Colon (tissue), 2 donors: ENCODE data around the gene SNX5.

Experiments
- FAIRE-seq: peaks from 2 replicates; lab custom pipeline; 2012; peaks lifted over from hg19 to GRCh38; lab: Jason Lieb, UNC
- donor health status: control.
- donor health status: control.

Gene SNX5

DNA sequence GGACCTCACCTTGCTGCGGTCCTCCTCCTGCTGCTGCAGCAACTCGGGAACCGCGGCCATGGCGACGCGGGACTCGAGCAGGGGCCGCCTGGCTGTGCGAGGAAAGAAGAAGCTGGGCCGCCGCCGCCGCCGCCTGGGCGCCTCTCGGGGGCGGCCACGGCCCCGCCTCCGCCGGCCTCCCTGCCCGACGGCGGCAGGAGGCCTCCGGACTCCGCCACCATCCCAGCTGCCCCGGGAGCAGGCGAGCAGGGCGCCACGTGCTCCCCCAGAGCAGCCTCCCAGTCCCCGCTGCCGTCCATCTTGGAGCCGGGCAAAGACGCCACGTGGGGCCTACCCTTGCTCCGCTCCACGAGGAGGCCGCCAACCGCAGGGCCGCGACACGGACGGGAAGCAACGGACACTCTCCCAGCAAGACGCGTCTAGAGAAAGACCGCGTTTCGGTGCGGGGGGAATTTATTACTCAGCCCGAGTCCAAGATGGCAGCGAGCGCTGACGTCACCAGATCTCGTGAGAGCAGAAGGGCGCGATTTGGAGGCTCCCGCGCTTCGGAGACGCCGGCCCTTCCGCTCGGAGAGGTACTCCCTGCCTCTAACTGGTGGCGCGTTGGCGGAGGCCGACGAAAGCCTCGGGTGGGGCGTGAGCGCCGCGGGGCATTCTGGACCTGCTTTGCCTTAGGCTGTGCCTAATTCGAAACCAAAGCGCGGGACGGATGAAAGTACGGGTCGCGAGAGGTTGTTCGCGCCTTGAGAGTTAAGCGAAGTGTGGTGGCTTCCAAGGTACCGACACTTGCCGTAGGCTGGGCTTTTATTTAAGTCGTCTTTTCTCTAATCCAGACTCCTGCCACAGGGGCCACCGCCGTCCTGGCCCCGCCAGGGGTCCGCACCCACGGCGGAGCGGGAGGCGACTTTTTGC lies at the start of gene SNX5, which contains the start of gene MGME1:
TSS of gene SNX5 (minus strand) at position 429 of the 912 bp plus-strand sequence. CDS start at position 60, 369 bp downstream.
TSS of gene MGME1 (plus strand) at position 653 of the 912 bp plus-strand sequence. CDS start 842 bp downstream, outside the sequence.
- no peak for FAIRE-seq

DNA sequence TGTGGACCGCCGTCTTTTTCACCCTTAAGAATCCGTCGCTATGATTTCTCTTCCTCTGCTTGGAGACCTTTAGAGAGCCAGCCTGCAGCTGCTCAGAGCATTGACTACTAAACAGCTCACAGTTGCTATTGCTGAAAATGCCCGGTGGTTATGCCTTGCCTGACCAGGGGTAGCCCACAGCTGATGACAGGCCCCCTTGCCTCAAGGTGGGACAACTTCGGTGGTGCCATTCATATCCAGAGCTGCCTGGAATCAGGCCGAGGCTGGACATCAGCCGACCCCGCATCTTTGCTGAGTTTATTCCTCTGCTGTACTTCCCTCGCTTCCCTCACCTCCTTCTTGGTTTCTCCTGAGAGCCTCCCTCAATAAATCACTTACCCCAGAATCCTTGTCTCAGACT lies 49.5 kb upstream of the SNX5 start:
- FAIRE-seq: no peak

DNA sequence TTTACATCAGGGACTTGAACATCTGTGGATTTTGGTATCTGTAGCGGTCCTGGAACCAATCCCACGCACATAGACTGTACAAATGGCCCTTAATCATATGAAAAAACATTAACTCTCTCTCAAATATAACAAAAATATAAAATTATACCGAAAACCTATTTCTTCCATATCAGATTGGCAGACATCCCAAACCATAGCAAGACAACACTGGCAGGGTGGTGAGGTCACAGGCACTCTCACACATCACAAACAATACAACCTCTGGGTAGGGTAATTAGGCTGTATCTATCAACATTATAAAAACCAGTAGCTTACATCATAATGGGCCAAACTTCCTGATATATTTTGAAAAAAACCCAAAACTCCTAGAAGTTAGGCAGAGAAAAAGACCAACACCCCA lies 48.2 kb upstream of the SNX5 start:
- FAIRE-seq: no peak

DNA sequence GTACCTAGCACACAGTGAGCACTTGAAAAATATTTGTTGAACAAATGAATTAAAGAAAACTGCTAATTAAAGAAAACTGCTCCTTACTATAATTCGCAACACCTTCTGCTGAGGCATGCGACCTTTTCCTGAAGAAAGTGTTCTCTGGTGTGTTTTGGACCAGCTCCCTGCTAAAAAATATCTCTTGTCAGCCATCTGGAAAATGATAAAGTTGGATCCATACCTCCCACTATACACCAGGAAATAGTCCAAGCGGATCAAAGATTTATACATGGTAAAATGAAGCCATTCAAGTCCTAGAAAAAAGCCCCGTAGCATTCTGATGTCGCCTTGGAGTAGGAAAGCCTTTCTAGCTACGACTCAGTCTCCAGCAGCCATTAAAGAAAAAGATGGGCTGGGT lies 45.8 kb upstream of the SNX5 start:
- FAIRE-seq: no peak

DNA sequence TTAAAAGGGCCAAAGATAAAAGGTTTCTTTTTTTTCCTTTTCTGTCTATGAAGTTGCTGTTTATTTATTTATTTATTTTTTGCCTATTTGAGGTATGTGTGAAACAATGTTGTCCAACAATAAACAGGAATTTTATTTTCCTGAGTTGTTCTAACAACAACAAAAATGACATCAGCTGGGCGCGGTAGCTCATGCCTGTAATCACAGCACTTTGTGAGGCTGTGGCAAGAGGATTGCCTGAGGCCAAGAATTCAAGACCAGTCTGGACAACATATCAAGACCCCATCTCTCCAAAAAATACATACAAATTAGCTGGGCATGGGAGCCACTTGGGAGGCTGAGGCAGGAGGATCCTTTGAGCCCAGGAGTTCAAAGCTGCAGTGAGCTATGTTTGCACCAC lies 44.3 kb upstream of the SNX5 start:
- FAIRE-seq: no peak

DNA sequence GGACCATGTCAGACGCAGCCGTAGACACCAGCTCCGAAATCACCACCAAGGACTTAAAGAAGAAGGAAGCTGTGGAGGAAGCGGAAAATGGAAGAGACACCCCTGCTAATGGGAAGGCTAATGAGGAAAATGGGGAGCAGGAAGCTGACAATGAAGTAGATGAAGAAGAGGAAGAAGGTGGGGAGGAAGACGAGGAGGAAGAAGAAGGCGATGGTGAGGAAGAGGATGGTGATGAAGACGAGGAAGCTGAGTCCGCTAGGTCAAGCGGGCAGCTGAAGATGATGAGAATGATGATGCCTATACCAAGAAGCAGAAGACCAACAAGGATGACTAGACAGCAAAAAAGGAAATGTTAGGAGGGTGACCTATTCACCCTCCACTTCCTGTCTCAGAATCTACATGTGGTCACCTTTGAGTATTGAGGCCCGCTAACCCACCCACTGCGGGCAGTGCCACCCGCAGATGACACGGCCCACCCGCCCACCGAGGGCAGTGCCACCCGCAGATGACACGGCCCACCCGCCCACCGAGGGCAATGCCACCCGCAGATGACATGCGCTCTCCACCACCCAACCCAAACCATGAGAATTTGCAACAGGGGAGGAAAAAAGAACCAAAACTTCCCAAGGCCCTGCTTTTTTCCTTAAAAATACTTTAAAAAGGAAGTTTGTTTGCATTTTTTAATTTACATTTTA lies 43.5 kb upstream of the SNX5 start:
- no peak for FAIRE-seq

DNA sequence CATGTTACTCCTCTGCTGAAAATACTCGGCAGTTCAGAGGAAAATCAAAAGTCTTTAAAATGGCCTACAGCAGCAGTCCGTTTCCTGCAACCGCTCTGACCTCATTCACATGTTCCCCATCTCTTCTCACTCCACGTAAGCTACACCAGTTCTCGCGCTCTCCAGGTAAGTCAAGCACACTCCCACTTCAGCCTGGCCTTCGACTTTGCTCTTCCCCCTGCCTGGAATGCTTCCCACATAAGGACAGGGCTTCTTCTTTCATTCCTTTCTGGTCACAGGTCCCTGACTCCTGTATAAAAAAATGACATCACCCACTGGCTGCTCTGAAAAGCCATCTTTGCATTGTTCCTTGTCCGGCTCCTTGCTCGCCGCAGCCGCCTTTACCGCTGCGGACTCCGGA lies 42.9 kb upstream of the SNX5 start:
- no peak for FAIRE-seq

DNA sequence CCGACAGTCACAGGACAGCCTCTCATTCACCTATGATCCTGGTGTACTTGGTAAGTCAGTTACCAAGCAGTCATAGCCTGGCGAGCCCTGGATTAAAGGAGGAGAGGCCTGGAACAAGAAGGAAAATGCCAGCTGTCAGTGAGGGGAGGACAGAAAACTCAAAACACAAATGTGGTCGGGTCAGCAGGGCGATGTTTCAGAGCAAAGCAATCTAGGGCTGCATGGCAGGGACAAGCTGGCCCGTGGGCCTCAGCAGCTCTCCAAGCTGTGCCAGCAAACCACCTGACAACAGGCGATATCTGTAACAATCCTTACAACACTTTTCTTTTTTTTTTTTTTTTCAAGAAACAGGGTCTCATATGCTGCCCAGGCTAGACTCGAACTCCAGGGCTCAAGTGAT lies 40.5 kb upstream of the SNX5 start:
- no peak for FAIRE-seq

DNA sequence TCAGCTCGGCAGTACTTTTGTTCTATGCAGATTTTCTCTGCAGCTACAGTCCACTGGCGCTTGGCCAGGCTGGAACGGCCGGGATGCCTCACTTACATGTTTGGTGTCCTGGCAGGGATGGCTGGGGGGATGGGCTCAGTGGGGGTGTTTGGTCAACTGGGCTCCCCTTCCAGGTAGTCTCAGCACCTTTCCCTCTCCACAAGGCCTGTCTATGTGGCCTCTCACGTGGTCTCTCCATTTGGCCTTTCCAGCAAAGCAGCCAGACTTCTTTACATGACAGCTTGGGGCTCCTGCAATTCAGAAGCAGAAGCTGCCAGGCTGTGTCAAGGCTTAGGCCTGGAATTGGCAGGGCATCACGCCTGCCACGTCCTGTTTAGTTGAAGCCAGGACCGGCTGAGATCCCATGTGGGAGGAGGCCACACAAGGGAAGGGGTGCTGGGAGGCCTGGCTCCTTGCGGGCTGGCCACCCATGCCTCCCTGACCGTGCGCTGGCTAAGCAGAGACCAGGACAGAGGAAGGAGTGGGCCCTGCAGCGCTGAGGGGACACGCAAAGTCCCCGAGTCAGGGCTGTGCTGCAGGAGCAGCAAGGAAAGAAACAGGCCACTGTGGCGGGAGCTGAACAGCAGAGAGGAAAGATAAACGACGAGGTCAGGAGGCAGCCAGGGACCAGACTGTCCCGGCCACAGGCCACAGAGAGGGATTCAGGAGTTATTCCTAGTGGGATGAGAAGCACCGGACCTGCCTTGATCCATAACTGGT lies 39.1 kb upstream of the SNX5 start:
- FAIRE-seq: no peak

DNA sequence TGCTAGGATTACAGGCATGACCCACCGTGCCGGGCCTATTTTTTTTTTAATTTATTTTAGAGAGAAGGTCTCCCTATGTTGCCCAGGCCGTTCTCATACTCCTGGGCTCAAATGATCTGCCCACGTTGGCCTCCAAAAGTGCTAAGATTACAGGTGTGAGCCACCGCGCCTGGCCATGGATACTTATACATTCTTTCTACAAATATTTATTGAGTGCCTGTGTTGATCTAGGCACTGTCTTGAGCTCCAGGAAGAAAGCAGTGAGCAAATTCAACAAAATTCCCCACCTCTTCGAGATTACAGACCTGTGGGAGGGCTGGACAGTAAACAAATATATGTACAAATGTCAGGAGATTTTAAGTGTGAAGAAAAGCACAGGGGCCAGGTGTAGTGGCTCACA lies 38.1 kb upstream of the SNX5 start:
- no peak for FAIRE-seq

DNA sequence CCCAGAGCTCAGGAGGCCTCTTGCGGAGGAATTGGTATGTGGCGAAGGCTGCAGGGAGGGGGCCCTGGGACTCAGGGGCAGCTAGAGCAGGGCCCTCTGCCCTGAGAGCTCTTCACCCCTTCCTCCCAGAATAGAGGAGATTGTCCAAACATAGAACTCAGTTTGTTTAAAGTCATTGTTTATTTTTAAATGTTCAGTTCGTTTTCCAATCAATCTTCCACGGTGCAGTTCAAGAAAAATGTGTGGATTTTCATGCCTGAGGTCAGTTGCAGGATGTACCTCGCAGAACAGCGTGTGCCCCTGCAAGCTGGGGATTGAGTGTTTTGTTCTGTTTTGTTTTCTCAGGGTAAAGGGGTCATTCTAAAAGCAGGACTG lies 37.4 kb upstream of the SNX5 start:
- no peak for FAIRE-seq

DNA sequence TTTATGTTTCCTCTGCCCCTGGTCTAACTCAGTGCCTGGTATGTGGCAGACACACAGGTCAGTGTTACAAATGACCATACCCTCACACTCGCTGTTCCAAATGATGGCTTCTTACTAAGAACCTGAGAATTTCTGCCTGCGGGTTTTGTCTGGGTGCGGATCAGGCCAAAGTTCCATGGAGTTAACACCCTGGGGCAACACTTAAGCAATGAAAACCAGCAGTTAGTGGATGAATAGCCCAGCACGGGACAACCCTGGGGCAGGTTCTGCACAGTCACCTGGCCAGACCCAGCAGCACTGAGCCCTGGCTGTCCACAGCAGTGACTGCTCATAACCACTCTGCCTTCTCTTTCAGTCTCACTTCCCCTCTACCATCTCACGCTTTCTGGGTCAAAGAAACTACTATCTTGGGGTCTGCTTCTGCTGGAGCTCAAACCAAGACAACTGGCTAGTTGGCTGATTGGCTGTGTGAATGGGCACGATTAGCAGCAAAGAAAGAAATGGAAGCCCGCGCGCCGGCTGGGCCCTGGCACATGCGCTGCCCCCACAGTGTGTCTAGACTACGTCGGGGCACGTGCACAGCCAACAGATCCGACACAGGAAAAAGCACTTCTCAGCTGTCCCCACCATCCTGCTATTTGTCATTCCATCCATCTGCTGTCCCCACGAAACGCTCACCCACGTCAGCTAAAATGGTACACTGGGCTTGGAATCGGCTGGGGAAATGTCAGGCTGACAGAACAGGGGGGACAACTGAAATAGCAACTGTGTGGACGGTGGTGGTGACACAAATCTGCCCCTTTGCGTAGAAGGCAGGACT lies 36.8 kb upstream of the SNX5 start:
- FAIRE-seq: no peak

DNA sequence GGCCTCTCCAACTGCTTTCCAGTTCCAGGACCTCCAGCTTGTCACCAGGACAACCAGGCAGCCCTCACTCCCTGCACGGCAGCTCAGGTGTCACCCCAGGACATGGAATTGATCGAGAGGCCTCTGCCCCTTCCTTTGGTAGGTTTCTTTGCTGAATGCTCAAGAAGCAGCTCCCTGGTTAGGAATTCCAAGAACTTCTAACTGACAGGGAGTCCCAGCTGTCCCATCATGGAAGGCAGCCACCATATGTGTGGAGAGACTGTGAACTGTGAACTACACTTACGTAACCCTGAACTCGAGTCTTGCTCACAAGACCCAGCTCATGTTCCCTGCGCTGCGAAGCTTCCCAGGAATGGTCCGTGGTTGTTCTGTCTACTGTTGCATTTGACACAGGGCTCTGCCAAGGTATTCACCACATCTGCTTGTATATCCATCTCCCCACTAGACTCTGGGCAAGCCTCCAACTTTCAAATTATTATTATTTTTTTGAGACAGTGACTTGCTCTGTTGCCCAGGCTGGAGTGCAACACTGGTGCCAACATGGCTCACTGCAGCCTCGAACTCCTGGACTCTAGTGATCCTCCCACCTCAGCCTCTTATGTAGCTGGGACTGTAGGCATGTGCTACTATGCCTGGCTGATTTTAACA lies 35.9 kb upstream of the SNX5 start:
- no peak for FAIRE-seq

DNA sequence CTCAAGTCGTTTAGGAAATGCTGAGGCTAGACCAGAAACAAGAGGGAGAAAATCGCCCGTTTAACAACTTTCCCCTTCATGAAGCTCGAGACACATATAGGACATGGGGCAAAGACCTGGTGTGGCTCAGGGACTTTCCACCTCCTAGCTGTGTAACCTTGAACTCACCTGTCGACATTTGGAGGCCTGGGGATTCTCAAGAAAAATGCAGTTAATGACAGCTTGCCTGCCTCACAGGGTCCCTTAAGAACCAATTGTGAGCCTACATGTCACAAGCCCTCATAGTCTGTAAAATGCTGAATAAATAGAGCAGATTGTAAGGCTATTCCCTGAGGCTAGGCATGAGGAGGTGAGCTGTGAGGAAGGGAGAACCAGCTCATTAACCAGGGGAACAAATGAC lies 35.3 kb upstream of the SNX5 start:
- FAIRE-seq: no peak

DNA sequence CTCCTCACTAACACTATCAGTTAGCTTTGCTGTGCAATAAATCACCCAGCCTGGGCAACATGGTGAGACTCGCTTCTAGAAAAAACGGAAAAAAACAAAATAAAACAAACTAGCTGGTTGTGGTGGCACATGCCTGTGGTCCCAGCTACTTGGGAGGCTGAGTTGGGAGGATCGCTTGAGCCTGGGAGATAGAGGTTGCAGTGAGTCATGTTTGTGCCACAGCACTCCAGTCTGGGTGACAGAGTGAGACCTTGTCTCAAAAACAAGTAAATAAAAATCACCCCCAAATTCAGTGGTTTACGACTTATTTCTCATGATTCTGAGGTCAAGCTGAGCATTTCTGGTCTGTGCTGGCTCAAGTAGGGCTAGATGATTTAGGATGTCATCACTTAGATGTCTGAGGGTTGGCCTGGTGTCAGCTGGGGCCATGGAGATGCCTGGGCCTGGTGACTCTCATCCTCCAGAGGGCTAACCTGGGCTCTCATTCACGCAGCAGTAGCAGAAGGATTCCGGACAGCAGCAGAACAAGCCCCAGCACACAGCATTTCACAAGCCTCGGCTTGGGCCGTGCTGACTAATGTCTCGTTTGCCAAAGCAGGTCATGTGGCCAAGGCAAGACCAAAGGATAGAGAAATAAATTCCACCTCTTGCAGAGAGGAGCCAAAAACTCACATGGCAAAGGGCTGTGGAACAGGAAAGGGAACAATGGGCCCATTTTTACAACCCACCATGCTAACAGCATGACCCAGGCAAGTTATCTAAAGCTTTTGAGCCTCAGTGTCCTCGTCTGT lies 32.7 kb upstream of the SNX5 start:
- no peak for FAIRE-seq

DNA sequence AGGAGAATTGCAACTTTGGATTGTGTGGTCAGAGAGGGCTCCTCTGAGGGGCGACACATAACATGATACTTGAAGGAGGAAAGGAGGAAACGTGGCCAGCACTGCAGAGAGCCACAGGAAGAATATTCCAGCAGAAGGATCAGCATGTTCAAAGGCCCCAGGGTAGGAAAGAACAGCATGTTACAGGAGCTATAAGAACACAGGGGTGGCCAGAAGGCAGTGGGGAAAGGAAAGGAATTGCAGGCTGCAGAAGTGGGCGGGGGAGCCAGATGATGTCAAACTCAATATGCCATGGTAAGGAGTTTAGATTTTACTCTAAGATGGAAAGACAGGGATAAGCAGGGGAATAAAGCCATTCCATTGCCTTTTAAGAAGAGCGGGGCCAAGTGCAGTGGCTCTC lies 31.0 kb upstream of the SNX5 start:
- FAIRE-seq: no peak

DNA sequence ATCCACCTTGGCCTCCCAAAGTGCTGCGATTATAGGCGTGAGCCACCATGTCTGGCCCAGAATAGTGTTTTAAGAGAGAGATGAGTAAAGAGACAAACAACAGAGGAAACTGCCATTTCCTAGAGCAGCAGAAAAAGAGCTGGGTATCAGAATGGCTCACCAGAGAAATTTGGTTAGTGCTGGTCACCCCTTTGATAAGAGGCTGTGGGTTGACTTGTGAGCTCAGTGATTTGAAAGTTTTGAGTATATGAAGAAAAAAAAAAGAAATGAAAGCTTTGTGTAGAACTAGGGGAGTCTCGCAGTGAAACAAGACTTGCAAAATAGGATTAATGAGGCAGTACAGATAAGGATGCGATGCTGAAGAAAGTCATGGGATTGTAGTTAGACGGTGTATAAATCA lies 29.9 kb upstream of the SNX5 start:
- FAIRE-seq: no peak

DNA sequence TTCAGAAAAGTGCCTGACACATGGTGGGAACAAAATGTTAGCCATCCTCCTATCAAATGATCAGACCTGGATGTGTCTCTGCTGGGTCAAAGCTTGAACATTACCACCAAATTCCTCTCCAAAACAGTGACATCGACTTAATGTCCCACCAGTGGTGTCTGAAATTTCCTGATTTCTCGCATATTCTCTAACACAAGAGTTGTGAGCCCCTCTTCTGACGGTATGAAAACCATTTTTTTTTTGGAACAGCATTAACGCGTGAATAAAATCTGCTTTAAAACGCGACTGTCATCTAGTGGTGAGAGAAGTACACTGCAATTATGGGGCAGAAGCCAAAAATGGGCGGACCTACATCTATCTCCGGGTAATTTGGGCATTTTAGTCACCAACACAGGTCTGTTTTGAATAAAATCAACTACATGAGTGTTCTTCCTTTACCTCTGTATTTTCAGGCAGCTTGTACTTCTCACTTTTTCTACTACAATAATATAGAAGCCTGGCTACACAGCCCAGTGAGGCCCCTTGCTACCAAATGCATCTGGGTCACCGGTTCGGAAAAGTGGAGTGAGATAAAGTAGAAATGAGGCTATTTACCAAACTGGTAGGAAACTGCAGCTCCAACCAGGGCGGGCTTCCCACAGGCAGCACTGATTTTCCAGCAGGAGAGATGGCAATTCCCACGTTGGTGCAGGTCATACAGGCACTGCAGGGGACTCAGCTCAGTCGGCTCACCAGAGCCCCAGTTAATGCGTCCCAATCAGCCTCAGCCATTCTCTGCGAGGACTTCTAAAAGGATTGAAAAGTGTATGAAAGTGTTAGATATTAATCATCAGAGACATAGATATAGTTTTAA lies 27.6 kb upstream of the SNX5 start:
- no peak for FAIRE-seq

DNA sequence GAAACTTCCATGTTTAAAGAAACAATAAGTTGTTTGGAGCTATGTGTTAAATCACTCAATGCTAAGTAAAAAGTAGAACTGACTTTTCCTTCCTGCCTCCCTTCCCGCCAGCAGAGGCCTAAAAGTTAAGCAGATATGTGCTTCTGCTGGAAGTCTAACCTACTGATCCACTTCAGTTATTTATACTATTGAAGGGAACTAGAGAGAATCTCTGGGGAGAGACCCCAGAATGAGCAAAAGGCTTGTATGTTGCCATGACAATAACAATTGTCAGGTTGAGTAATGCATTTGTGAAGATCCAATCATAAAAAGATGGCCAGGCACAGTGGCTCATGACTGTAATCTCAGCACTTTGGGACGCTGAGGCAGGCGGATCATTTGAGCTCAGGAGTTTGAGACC lies 25.0 kb upstream of the SNX5 start:
- no peak for FAIRE-seq
